ENCODE results near the gene DCT.
"Not testable (repeated sequence)": the region's sequence is repeated elsewhere in the genome, so short reads cannot be mapped to it uniquely, and the experiment has no call there.

DCT gene

GRCh38 chr13:94479616-94480015 is at the start of gene DCT:
DCT (minus strand) TSS chr13:94479682; CDS start chr13:94479255, 427 bp downstream.
- TF ChIP-seq JUND (IDR thresholded peaks at IDR 0.05; ENCODE audit: low read depth): no peak
- DNase-seq (ENCODE audit: low read depth in 1 of 2, low spot score in 1 of 2): no peak
- in situ Hi-C loops (cut with HindIII; ENCODE audit: low pct_unique_long_range_greater_than_20kb, low sequenced_read_pairs): no loop called here

GRCh38 chr13:94526956-94527355 is 47.5 kb upstream of the DCT start:
- in situ Hi-C loops (cut with HindIII; ENCODE audit: low pct_unique_long_range_greater_than_20kb, low sequenced_read_pairs); DNase-seq (ENCODE audit: low read depth in 1 of 2, low spot score in 1 of 2): not testable (repeated sequence)

GRCh38 chr13:94525781-94526180 is 46.3 kb upstream of the DCT start:
- no peak for DNase-seq (ENCODE audit: low read depth in 1 of 2, low spot score in 1 of 2)
- no peak for TF ChIP-seq JUND (IDR thresholded peaks at IDR 0.05; ENCODE audit: low read depth)
- in situ Hi-C loops (cut with HindIII; ENCODE audit: low pct_unique_long_range_greater_than_20kb, low sequenced_read_pairs): no loop called here

GRCh38 chr13:94524407-94524806 is 44.9 kb upstream of the DCT start:
- no peak for TF ChIP-seq JUND (IDR thresholded peaks at IDR 0.05; ENCODE audit: low read depth)
- DNase-seq (ENCODE audit: low read depth in 1 of 2, low spot score in 1 of 2): no peak
- in situ Hi-C loops (cut with HindIII; ENCODE audit: low pct_unique_long_range_greater_than_20kb, low sequenced_read_pairs): no loop called here

GRCh38 chr13:94520001-94520400 is 40.5 kb upstream of the DCT start:
- in situ Hi-C loops (cut with HindIII; ENCODE audit: low pct_unique_long_range_greater_than_20kb, low sequenced_read_pairs): no loop called here
- DNase-seq (ENCODE audit: low read depth in 1 of 2, low spot score in 1 of 2): no peak

GRCh38 chr13:94516456-94516855 is 37.0 kb upstream of the DCT start:
- no peak for DNase-seq (ENCODE audit: low read depth in 1 of 2, low spot score in 1 of 2)
- no peak for TF ChIP-seq JUND (IDR thresholded peaks at IDR 0.05; ENCODE audit: low read depth)
- in situ Hi-C loops (cut with HindIII; ENCODE audit: low pct_unique_long_range_greater_than_20kb, low sequenced_read_pairs): no loop called here

More at GRCh38 chr13:94520001-94520400, 40.5 kb upstream of the DCT start:
- no peak for TF ChIP-seq JUND (IDR thresholded peaks at IDR 0.05; ENCODE audit: low read depth)

GRCh38 chr13:94515911-94516310 is 36.4 kb upstream of the DCT start:
- no peak for DNase-seq (ENCODE audit: low read depth in 1 of 2, low spot score in 1 of 2)
- in situ Hi-C loops (cut with HindIII; ENCODE audit: low pct_unique_long_range_greater_than_20kb, low sequenced_read_pairs): no loop called here
- TF ChIP-seq JUND (IDR thresholded peaks at IDR 0.05; ENCODE audit: low read depth): no peak

GRCh38 chr13:94515374-94515773 is 35.9 kb upstream of the DCT start:
- TF ChIP-seq JUND (IDR thresholded peaks at IDR 0.05; ENCODE audit: low read depth): no peak
- in situ Hi-C loops (cut with HindIII; ENCODE audit: low pct_unique_long_range_greater_than_20kb, low sequenced_read_pairs): no loop called here
- DNase-seq (ENCODE audit: low read depth in 1 of 2, low spot score in 1 of 2): no peak

GRCh38 chr13:94513026-94513425 is 33.5 kb upstream of the DCT start:
- DNase-seq (ENCODE audit: low read depth in 1 of 2, low spot score in 1 of 2): no peak
- TF ChIP-seq JUND (IDR thresholded peaks at IDR 0.05; ENCODE audit: low read depth): no peak
- in situ Hi-C loops (cut with HindIII; ENCODE audit: low pct_unique_long_range_greater_than_20kb, low sequenced_read_pairs): no loop called here

- no peak for DNase-seq (ENCODE audit: low read depth in 1 of 2, low spot score in 1 of 2)
- in situ Hi-C loops (cut with HindIII; ENCODE audit: low pct_unique_long_range_greater_than_20kb, low sequenced_read_pairs): no loop called here
- no peak for TF ChIP-seq JUND (IDR thresholded peaks at IDR 0.05; ENCODE audit: low read depth)
Observed at GRCh38 chr13:94505730-94506129, 26.2 kb upstream of the DCT start.

GRCh38 chr13:94503851-94504250 is 24.4 kb upstream of the DCT start:
- in situ Hi-C loops (cut with HindIII; ENCODE audit: low pct_unique_long_range_greater_than_20kb, low sequenced_read_pairs): no loop called here
- TF ChIP-seq JUND (IDR thresholded peaks at IDR 0.05; ENCODE audit: low read depth): no peak
- DNase-seq (ENCODE audit: low read depth in 1 of 2, low spot score in 1 of 2): no peak

- in situ Hi-C loops (cut with HindIII; ENCODE audit: low pct_unique_long_range_greater_than_20kb, low sequenced_read_pairs); DNase-seq (ENCODE audit: low read depth in 1 of 2, low spot score in 1 of 2): not testable (repeated sequence)
Observed at GRCh38 chr13:94498831-94499230, 19.3 kb upstream of the DCT start.

- no peak for TF ChIP-seq JUND (IDR thresholded peaks at IDR 0.05; ENCODE audit: low read depth)
- DNase-seq (ENCODE audit: low read depth in 1 of 2, low spot score in 1 of 2): no peak
- in situ Hi-C loops (cut with HindIII; ENCODE audit: low pct_unique_long_range_greater_than_20kb, low sequenced_read_pairs): no loop called here
Observed at GRCh38 chr13:94495806-94496205, 16.3 kb upstream of the DCT start.

- in situ Hi-C loops (cut with HindIII; ENCODE audit: low pct_unique_long_range_greater_than_20kb, low sequenced_read_pairs): no loop called here
- DNase-seq (ENCODE audit: low read depth in 1 of 2, low spot score in 1 of 2): no peak
- TF ChIP-seq JUND (IDR thresholded peaks at IDR 0.05; ENCODE audit: low read depth): no peak
Observed at GRCh38 chr13:94494026-94494425, 14.5 kb upstream of the DCT start.

All from T47D (cell line).